ENCODE results near the gene MCMBP. TPM values are rescaled to one million over a fixed set of nuclear protein-coding genes. Genes with fewer than 3 reads are reported as not detected.

Gene MCMBP
- total RNA-seq: 10 to 100 TPM; 66.2 to 68.5 TPM

DNA sequence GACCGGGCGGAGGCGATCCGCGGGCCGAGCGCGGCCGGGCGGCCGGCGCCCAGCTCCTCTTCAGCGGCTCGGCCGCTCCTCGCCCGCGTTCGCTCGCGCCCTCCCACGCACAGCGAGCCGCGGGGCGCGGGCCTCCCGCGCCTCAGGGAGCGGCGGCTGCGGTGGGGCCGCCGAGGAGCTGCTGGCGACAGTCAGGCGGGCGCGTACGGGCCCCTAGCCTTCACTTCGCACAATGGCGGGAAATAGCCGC lies at the start of gene MCMBP:
Gene MCMBP, minus strand, starts transcription at position 234 of the 250 bp plus-strand sequence. CDS start 259 bp downstream, outside the sequence.

GRCh38 chr10:119892188-119893065 lies 19.8 kb upstream of the MCMBP start, which contains the start of gene SEC23IP:
SEC23IP (plus strand) TSS chr10:119892730; CDS start chr10:119892783, 53 bp downstream.

Other genes with a start within 250 kb of the MCMBP start
- 10 to 100 TPM; 23.5 to 24.9 TPM for gene BAG3, start 221.5 kb downstream of the MCMBP start, total RNA-seq
- gene INPP5F, start 146.8 kb downstream of the MCMBP start, total RNA-seq: 10 to 100 TPM; 10.9 TPM
- gene SEC23IP, start 19.9 kb upstream of the MCMBP start, total RNA-seq: 10 to 100 TPM; 51.9 to 59.7 TPM